HCT116 (cell line): ENCODE measurements around the gene RSRC1. TPM values are rescaled to one million over a fixed set of nuclear protein-coding genes. Genes with fewer than 3 reads are reported as not detected.

Experiments used
- ATAC-seq: fragments of 200-7000 bp; cut with Tn5 transposase; 2 replicates; pipeline ENCODE4 v1.9.1; 2020; ENCODE audit warnings: mild to moderate bottlenecking, moderate library complexity
- BruUV-seq: library from RNA; stranded (reverse); fragments of 400-500 nt; replicated peaks from 2 replicates; lab custom pipeline; 2021; lab: Mats Ljungman, UMichigan
- CTCF ChIA-PET: fragments of 300-600 bp; sonication (Branson Sonifier 250); formaldehyde crosslinking; loops from one replicate; lab custom pipeline; 2021; ENCODE audit warnings: antibody characterized with exemption; lab: Charles Lee
- POLR2A ChIA-PET: fragments of 300-600, 350-600 bp; sonication (Branson Sonifier 250); formaldehyde crosslinking; loops from one replicate; lab custom pipeline; 2021; ENCODE audit warnings: antibody characterized with exemption; lab: Charles Lee
- RAD21 ChIA-PET, 2 experiments: fragments of 300-600 bp; sonication (Branson Sonifier 250); formaldehyde crosslinking; loops; one replicate each; lab custom pipeline; 2023; ENCODE audit warnings: low total read pairs in 2 of 2; ENCODE audit not compliant: uncharacterized antibody in 2 of 2, unreplicated experiment in 2 of 2, low non-redundant PET in 1 of 2; lab: Charles Lee
- DNase-seq: peaks from one replicate; pipeline ENCODE4 v3.0.0-alpha.2; 2010; ENCODE audit warnings: low read depth, low spot score
- H2AFZ ChIP-seq: fragments of 200-600 bp; shearing (Covaris generic), sonication (generic); 2 replicates; pipeline ENCODE4 v1.6.1; 2017; ENCODE audit warnings: low read depth, mixed run types, mixed read lengths, antibody characterized with exemption, low read length; ENCODE audit not compliant: poor library complexity, severe bottlenecking
- H3K27ac ChIP-seq: 2 replicates; pipeline ENCODE4 v1.5.1; 2012; ENCODE audit warnings: low read depth, low read length
- H3K27me3 ChIP-seq: fragments of 200-600 bp; sonication (generic); 2 replicates; pipeline ENCODE4 v1.6.1; 2016; ENCODE audit warnings: mixed run types, low read length, mixed read lengths; ENCODE audit not compliant: insufficient read depth
- H3K36me3 ChIP-seq, 2 experiments: fragments of 200-500 bp in 1 of 2; fragments of 200-600 bp in 1 of 2; sonication (Bioruptor generic) in 1 of 2; sonication (generic) in 1 of 2; 2 replicates each; pipeline versions ENCODE4 v1.5.1 to v1.6.1; 2014 to 2016; ENCODE audit warnings: low read length in 2 of 2, inconsistent platforms in 1 of 2, mixed read lengths in 1 of 2, mixed run types in 1 of 2; ENCODE audit not compliant: insufficient read depth in 2 of 2, control insufficient read depth in 1 of 2
- H3K4me1 ChIP-seq, 2 experiments: fragments of 200-600 bp in 1 of 2; sonication (generic) in 1 of 2; 2 replicates each; pipeline versions ENCODE4 v1.5.1 to v1.6.1; 2012 to 2017; ENCODE audit warnings: low read length in 2 of 2, inconsistent platforms in 1 of 2, mild to moderate bottlenecking in 1 of 2, mixed read lengths in 1 of 2, mixed run types in 1 of 2, moderate library complexity in 1 of 2; ENCODE audit not compliant: insufficient read depth in 2 of 2, control insufficient read depth in 1 of 2
- H3K4me2 ChIP-seq: fragments of 200-600 bp; sonication (generic); 2 replicates; pipeline ENCODE4 v1.6.1; 2017; ENCODE audit warnings: mixed run types, low read length, mixed read lengths
- H3K4me3 ChIP-seq, 2 experiments: fragments of 200-600 bp in 1 of 2; sonication (generic) in 1 of 2; replicated peaks in 1 of 2; 2 replicates each; pipeline ENCODE4 v1.5.1; 2011 to 2016; ENCODE audit warnings: low read length in 2 of 2, control low read depth in 1 of 2, low read depth in 1 of 2, mild to moderate bottlenecking in 1 of 2, mixed read lengths in 1 of 2, mixed run types in 1 of 2
- H3K79me2 ChIP-seq: fragments of 200-600 bp; sonication (generic); 2 replicates; pipeline ENCODE4 v1.6.1; 2017; ENCODE audit warnings: mild to moderate bottlenecking, mixed run types, low read length, moderate library complexity, mixed read lengths; ENCODE audit not compliant: insufficient read depth
- H3K9ac ChIP-seq: fragments of 200-600 bp; sonication (generic); 2 replicates; pipeline ENCODE4 v1.6.1; 2016; ENCODE audit warnings: low read length, mixed read lengths
- H3K9me2 ChIP-seq: fragments of 200-600 bp; sonication (generic), shearing (Covaris generic); 2 replicates; pipeline ENCODE4 v1.6.1; 2017; ENCODE audit warnings: mixed run types, mild to moderate bottlenecking, moderate library complexity; ENCODE audit not compliant: insufficient read depth
- H3K9me3 ChIP-seq, 2 experiments: fragments of 200-500 bp in 1 of 2; fragments of 200-600 bp in 1 of 2; sonication (Bioruptor generic) in 1 of 2; sonication (generic) in 1 of 2; 2 replicates each; pipeline ENCODE4 v1.6.1; 2014 to 2017; ENCODE audit warnings: low read length in 2 of 2, mixed read lengths in 2 of 2, inconsistent platforms in 1 of 2, low read depth in 1 of 2, mild to moderate bottlenecking in 1 of 2, mixed run types in 1 of 2, moderate library complexity in 1 of 2; ENCODE audit not compliant: control insufficient read depth in 1 of 2, insufficient read depth in 1 of 2
- H4K20me1 ChIP-seq: fragments of 200-600 bp; sonication (generic), shearing (Covaris generic); 2 replicates; pipeline ENCODE4 v1.6.1; 2017; ENCODE audit warnings: mixed run types, mild to moderate bottlenecking, moderate library complexity; ENCODE audit not compliant: insufficient read depth
- EZH2phosphoT487 ChIP-seq: fragments of 200-600 bp; IDR thresholded peaks from 2 replicates; pipeline ENCODE4 v1.6.1; 2018; ENCODE audit warnings: antibody characterized with exemption, borderline replicate concordance
- MAX ChIP-seq: IDR thresholded peaks from 2 replicates; pipeline ENCODE4 v1.6.1; 2012
- POLR2A ChIP-seq: IDR thresholded peaks from 2 replicates; pipeline ENCODE4 v1.7.0; 2011; ENCODE audit warnings: borderline replicate concordance; ENCODE audit not compliant: insufficient read depth, insufficient read length; ENCODE audit errors: extremely low read depth
- POLR2AphosphoS5 ChIP-seq: IDR thresholded peaks from 2 replicates; pipeline ENCODE4 v1.6.1; 2011; ENCODE audit warnings: mild to moderate bottlenecking, low read depth, low read length, moderate library complexity
- RAD21 ChIP-seq: IDR thresholded peaks from 2 replicates; pipeline ENCODE4 v1.6.1; 2012; ENCODE audit warnings: low read depth, mild to moderate bottlenecking
- SIN3A ChIP-seq: IDR thresholded peaks from 2 replicates; pipeline ENCODE4 v1.6.1; 2012; ENCODE audit warnings: low read depth
- TCF7L2 ChIP-seq: IDR thresholded peaks from 2 replicates; pipeline ENCODE4 v1.7.0; 2011; ENCODE audit warnings: borderline replicate concordance, inconsistent platforms; ENCODE audit not compliant: insufficient read depth, insufficient read length; ENCODE audit errors: extremely low read depth
- YY1 ChIP-seq: IDR thresholded peaks from 2 replicates; pipeline ENCODE4 v1.6.1; 2011; ENCODE audit warnings: low read length, low read depth, moderate library complexity, mild to moderate bottlenecking; ENCODE audit not compliant: insufficient replicate concordance; ENCODE audit errors: extremely low read depth
- ZBTB33 ChIP-seq: IDR thresholded peaks from 2 replicates; pipeline ENCODE4 v1.6.1; 2011; ENCODE audit warnings: mild to moderate bottlenecking, low read length, moderate library complexity; ENCODE audit not compliant: insufficient replicate concordance; ENCODE audit errors: extremely low read depth
- ZFX ChIP-seq: fragments of 450-650 bp; IDR thresholded peaks from 2 replicates; pipeline ENCODE4 v1.6.1; 2017
- intact Hi-C: fragments of 100-400 bp; cut with micrococcal nuclease; formaldehyde crosslinking; loops from 2 replicates; pipeline ENCODE4 v1.10.0; 2022
- total RNA-seq: library from RNA; stranded (reverse); gene quantifications from one replicate; pipeline ENCODE4 v1.2.1, GENCODE V29; 2021; ENCODE audit not compliant: unreplicated experiment
- TF ChIP-seq, protein P1 (sequence below), 3 experiments: fragments of 200-600 bp in 1 of 3; sonication (generic) in 1 of 3; IDR thresholded peaks in 2 of 3; conservative IDR thresholded peaks in 1 of 3; 2 replicates each; pipeline ENCODE4 v1.5.1; 2012 to 2017; ENCODE audit warnings: low read depth in 2 of 3, low read length in 2 of 3, antibody characterized with exemption in 1 of 3, borderline replicate concordance in 1 of 3, control low read depth in 1 of 3, mild to moderate bottlenecking in 1 of 3, mixed read lengths in 1 of 3, mixed run types in 1 of 3, moderate library complexity in 1 of 3; ENCODE audit not compliant: insufficient read depth in 1 of 3

Gene RSRC1
- total RNA-seq, 1 experiment from 2014 or later, result 37.1 TPM

- no peaks in the 10 kb centered on the region for H3K9me2 ChIP-seq
- H3K79me2 ChIP-seq, result no peaks in the 10 kb centered on the region
- H3K36me3 ChIP-seq, result no peaks in the 10 kb centered on the region
- POLR2A ChIA-PET, result no interaction called here
- no peaks in the 10 kb centered on the region for H4K20me1 ChIP-seq
- no TSS peak for BruUV-seq
- H3K9me3 ChIP-seq, result no peaks in the 10 kb centered on the region
- TF ChIP-seq SIN3A (no peak), POLR2A (no peak), MAX (no peak), YY1 (no peak), EZH2phosphoT487 (no peak), ZFX (no peak), POLR2AphosphoS5 (no peak), RAD21 (no peak)
- H3K4me1 ChIP-seq, result no peaks in the 10 kb centered on the region
- intact Hi-C loops, result no loop called here
- no peak overlapping the region for H3K4me2 ChIP-seq
- ATAC-seq, result no peak
- H3K9ac ChIP-seq, result no peak overlapping the region
- no peaks in the 10 kb centered on the region for H3K27me3 ChIP-seq
- CTCF ChIA-PET, result no interaction called here
- RAD21 ChIA-PET, result no interaction called here
- H2AFZ ChIP-seq, result no peak overlapping the region
- no peak overlapping the region for H3K27ac ChIP-seq
- H3K4me3 ChIP-seq, result no peak overlapping the region
- DNase-seq, result no peak
Observed at GRCh38 chr3:158278187-158278586, 168.3 kb downstream of the RSRC1 start.

DNA sequence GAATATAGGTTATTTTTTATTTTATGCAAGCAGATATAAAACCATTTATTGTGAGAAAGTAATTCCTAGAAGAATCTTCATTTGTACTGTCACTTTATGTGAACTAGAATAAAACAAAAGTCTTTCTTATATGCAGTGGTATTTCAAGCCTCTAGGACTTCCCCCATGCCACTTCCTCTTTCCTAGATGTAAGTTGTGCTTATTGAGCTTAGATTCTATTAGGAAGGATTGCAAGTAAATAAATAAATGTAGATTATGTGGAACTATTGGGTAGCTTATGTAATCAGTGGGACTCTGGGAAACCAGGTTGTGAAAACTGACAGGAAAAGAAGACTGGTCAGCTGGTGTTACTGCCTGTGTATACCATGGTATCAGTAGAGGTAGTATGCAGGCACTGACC lies 169.7 kb downstream of the RSRC1 start:
- ChIA-PET CTCF (no interaction called here), POLR2A (no interaction called here), RAD21 (no interaction called here)
- Histone ChIP-seq H4K20me1 (no peaks in the 10 kb centered on the region), H2AFZ (no peak overlapping the region), H3K4me3 (no peak overlapping the region), H3K36me3 (no peaks in the 10 kb centered on the region), H3K4me1 (no peaks in the 10 kb centered on the region), H3K9me3 (no peaks in the 10 kb centered on the region), H3K27ac (no peak overlapping the region), H3K9me2 (no peaks in the 10 kb centered on the region), H3K79me2 (no peaks in the 10 kb centered on the region), H3K4me2 (no peak overlapping the region), H3K27me3 (no peaks in the 10 kb centered on the region), H3K9ac (no peak overlapping the region)
- ATAC-seq, result no peak
- no TSS peak for BruUV-seq
- intact Hi-C loops, result no loop called here
- no peak for DNase-seq
- TF ChIP-seq ZBTB33 (no peak), POLR2A (no peak), EZH2phosphoT487 (no peak), TCF7L2 (no peak), MAX (no peak), POLR2AphosphoS5 (no peak)
- TF ChIP-seq, protein P1, sequence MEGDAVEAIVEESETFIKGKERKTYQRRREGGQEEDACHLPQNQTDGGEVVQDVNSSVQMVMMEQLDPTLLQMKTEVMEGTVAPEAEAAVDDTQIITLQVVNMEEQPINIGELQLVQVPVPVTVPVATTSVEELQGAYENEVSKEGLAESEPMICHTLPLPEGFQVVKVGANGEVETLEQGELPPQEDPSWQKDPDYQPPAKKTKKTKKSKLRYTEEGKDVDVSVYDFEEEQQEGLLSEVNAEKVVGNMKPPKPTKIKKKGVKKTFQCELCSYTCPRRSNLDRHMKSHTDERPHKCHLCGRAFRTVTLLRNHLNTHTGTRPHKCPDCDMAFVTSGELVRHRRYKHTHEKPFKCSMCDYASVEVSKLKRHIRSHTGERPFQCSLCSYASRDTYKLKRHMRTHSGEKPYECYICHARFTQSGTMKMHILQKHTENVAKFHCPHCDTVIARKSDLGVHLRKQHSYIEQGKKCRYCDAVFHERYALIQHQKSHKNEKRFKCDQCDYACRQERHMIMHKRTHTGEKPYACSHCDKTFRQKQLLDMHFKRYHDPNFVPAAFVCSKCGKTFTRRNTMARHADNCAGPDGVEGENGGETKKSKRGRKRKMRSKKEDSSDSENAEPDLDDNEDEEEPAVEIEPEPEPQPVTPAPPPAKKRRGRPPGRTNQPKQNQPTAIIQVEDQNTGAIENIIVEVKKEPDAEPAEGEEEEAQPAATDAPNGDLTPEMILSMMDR (IDR thresholded peaks at IDR 0.05 in 2 of 3, conservative IDR thresholded peaks at IDR 0.05 in 1 of 3; ENCODE audit: borderline replicate concordance in 1 of 3, insufficient read depth in 1 of 3, low read depth in 2 of 3, low read length in 2 of 3), result no peak
